Measurements from ENCODE around the gene RARG. TPM values are rescaled to one million over a fixed set of nuclear protein-coding genes. Genes with fewer than 3 reads are reported as not detected.
"Not testable (repeated sequence)": the region's sequence is repeated elsewhere in the genome, so short reads cannot be mapped to it uniquely, and the experiment has no call there.

The RARG gene
- polyA plus RNA-seq, 1 experiment, result 63.9 TPM

DNA sequence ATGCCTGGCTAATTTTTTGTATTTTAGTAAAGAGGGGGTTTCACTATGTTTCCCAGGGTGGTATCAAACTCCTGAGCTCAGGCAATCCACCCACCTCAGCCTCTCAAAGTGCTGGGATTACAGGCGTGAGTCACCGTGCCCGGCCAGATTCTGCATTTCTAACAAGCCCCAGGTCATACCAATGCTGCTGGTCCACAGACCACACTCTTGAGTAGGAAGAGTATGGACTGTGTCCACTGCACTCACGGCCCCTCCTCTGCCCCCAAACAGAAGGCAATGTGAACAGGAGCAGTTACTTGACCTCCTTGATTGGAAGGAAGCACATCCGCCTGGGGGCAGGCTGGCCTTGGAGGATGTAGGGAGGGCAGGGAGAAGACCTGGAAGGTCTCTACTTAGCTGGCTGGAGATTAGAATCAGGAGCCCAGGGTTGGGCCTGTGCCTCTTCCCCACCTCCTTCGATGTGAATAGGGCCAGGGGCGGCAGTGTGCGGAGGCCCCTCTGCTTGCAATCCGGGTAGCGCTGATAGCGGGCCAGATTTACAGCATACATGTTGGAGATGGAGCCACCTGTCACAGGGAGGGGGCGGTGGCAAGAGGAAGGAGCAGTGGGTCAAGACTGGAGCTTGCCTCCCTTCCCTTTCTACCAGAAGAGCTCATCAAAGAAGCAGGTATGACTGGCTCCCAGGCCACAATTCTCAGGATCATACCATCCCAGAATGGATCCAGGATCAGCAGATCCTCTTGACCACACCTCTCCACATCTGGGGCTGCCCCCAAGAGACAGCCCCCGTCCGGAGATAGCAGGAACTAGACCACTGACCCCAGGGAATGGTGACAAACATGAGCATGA is 60.9 kb downstream of the RARG start:
- H3K4me3 ChIP-seq (ENCODE audit: low read depth, low read length), result no peak overlapping the region
- TF ChIP-seq, protein P1, sequence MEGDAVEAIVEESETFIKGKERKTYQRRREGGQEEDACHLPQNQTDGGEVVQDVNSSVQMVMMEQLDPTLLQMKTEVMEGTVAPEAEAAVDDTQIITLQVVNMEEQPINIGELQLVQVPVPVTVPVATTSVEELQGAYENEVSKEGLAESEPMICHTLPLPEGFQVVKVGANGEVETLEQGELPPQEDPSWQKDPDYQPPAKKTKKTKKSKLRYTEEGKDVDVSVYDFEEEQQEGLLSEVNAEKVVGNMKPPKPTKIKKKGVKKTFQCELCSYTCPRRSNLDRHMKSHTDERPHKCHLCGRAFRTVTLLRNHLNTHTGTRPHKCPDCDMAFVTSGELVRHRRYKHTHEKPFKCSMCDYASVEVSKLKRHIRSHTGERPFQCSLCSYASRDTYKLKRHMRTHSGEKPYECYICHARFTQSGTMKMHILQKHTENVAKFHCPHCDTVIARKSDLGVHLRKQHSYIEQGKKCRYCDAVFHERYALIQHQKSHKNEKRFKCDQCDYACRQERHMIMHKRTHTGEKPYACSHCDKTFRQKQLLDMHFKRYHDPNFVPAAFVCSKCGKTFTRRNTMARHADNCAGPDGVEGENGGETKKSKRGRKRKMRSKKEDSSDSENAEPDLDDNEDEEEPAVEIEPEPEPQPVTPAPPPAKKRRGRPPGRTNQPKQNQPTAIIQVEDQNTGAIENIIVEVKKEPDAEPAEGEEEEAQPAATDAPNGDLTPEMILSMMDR (IDR thresholded peaks at IDR 0.05; ENCODE audit: insufficient read depth, low read depth, low read length), result no peak
- H3K36me3 ChIP-seq (ENCODE audit: control insufficient read depth, insufficient read depth, low read length), result peaks cover 5% of the 10 kb centered on the region
- POLR2A ChIA-PET, result no interaction called here
- CTCF ChIA-PET, result interaction anchor here (0.8 to 8.2 kb wide), 5 partner anchors 9 to 105 kb away, joined by 3 to 69 read pairs (median 4); partner anchors contain the start of genes CSAD and ZNF740
- no peak for DNase-seq (ENCODE audit: low read depth)
- H3K27me3 ChIP-seq (ENCODE audit: control insufficient read depth, insufficient read depth, low read length), result no peaks in the 10 kb centered on the region

DNA sequence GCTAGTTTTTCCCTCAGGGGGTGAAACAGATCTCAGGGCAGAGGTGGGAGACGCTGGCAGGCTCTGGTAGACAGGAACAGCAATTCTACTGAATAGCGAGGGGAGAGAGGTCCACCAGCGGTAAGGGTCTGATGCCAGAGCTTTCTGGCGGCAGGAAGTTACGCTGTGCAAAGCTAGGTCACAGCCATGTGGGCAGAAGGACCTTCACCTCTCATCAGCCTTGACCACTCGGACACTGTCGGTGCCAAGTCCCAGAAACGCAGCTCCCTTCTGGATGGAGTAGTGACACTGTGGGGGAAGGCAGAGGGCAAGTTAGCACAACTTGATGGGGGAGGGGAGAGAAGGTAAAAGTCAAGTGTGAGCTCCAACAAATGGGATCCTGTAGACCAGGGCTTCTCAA is 61.8 kb downstream of the RARG start:
- no peak for DNase-seq (ENCODE audit: low read depth)
- Histone ChIP-seq H3K4me3 (ENCODE audit: low read depth, low read length) (no peak overlapping the region), H3K36me3 (ENCODE audit: control insufficient read depth, insufficient read depth, low read length) (peaks cover 5% of the 10 kb centered on the region), H3K27me3 (ENCODE audit: control insufficient read depth, insufficient read depth, low read length) (no peaks in the 10 kb centered on the region)
- TF ChIP-seq, protein P1 (IDR thresholded peaks at IDR 0.05; ENCODE audit: insufficient read depth, low read depth, low read length), result no peak
- ChIA-PET POLR2A (no interaction called here), CTCF (interaction anchor here (0.8 to 8.2 kb wide), 3 partner anchors 10 to 42 kb away, joined by 3 to 69 read pairs (median 3); no protein-coding TSS in a partner anchor)

DNA sequence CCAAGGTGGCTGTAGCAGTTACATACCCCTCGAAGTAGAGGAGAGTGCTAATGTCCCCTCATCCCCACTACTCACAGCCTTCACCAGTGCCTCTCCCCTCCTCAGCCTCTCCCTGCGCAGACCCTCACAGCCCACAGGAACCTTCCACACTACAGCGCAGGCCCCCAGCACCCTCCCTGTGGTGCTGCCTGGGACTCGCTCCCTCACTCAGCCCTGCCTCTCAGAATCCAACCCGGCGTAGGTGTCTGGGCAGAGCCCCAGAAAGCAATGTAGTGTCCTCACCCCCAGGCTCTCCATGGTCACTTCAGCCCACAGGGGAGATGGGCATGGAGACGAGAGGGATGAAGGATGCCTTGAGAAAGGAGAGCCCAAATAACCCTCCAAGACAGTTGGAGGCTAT is 62.4 kb downstream of the RARG start:
- ChIA-PET CTCF (interaction anchor here (1.0 to 8.2 kb wide), 2 partner anchors 9 to 43 kb away, joined by 3 to 69 read pairs; no protein-coding TSS in a partner anchor), POLR2A (no interaction called here)
- Histone ChIP-seq H3K36me3 (ENCODE audit: control insufficient read depth, insufficient read depth, low read length) (peaks cover 5% of the 10 kb centered on the region), H3K27me3 (ENCODE audit: control insufficient read depth, insufficient read depth, low read length) (no peaks in the 10 kb centered on the region), H3K4me3 (ENCODE audit: low read depth, low read length) (no peak overlapping the region)
- TF ChIP-seq, protein P1 (IDR thresholded peaks at IDR 0.05; ENCODE audit: insufficient read depth, low read depth, low read length), result no peak
- DNase-seq (ENCODE audit: low read depth), result no peak

DNA sequence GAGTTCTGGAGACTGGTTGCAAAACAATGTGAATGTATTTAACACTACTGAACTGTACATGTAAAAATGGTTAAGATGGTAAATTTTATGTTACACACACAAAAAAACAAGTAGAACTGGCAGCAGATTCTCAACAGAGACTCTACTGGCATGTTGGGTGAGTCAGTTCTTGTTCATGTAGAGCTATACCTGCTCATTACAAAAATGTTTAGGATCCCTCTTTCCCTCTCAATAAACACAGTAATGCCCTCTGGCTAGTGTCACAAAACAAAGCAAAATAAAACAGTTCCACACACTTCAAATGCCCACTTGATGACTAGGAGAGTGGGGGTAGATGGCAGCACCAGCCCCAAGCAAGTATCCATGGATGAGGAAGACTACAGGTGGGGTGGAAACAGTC is 65.2 kb downstream of the RARG start:
- H3K36me3 ChIP-seq (ENCODE audit: control insufficient read depth, insufficient read depth, low read length), result peaks cover 5% of the 10 kb centered on the region
- ChIA-PET POLR2A (no interaction called here), CTCF (interaction anchor here (0.6 kb wide), 1 partner anchor 179 kb away, joined by 3 read pairs; no protein-coding TSS in a partner anchor)
- no peak overlapping the region for H3K4me3 ChIP-seq (ENCODE audit: low read depth, low read length)
- TF ChIP-seq, protein P1 (IDR thresholded peaks at IDR 0.05; ENCODE audit: insufficient read depth, low read depth, low read length), result no peak
- no peak for DNase-seq (ENCODE audit: low read depth)
- no peaks in the 10 kb centered on the region for H3K27me3 ChIP-seq (ENCODE audit: control insufficient read depth, insufficient read depth, low read length)

DNA sequence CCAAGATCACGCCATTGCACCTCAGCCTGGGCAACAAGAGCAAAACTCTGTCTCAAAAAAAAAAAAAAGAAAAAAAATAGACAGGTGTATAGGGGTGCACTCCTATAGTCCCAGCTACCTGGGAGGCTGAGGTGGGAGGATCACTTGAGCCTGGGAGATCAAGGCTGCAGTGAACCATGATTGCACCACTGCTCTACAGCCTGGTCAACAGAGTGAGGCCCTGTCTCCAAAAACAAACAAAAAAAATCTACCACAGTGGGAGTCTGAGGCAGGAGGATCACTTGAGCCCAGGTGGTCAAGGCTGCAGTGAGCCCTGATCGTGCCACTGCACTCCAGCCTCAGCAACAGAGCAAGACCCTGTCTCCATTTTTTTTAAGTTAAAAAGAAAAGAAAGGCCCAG is 69.0 kb downstream of the RARG start:
- DNase-seq (ENCODE audit: low read depth); H3K36me3 ChIP-seq (ENCODE audit: control insufficient read depth, insufficient read depth, low read length); H3K4me3 ChIP-seq (ENCODE audit: low read depth, low read length); POLR2A ChIA-PET; H3K27me3 ChIP-seq (ENCODE audit: control insufficient read depth, insufficient read depth, low read length): not testable (repeated sequence)
- CTCF ChIA-PET, result interaction anchor here (0.7 to 7.4 kb wide), 5 partner anchors 11 to 255 kb away, joined by 5 to 69 read pairs (median 64); no protein-coding TSS in a partner anchor

All from BJ (cell line).